ENCODE measurements around the gene SRCIN1. TPM values are rescaled to one million over a fixed set of nuclear protein-coding genes. Genes with fewer than 3 reads are reported as not detected.
A peak's percentile ranks its signal among the peaks of the same experiment; 100 is the strongest.

SRCIN1 gene, protein sequence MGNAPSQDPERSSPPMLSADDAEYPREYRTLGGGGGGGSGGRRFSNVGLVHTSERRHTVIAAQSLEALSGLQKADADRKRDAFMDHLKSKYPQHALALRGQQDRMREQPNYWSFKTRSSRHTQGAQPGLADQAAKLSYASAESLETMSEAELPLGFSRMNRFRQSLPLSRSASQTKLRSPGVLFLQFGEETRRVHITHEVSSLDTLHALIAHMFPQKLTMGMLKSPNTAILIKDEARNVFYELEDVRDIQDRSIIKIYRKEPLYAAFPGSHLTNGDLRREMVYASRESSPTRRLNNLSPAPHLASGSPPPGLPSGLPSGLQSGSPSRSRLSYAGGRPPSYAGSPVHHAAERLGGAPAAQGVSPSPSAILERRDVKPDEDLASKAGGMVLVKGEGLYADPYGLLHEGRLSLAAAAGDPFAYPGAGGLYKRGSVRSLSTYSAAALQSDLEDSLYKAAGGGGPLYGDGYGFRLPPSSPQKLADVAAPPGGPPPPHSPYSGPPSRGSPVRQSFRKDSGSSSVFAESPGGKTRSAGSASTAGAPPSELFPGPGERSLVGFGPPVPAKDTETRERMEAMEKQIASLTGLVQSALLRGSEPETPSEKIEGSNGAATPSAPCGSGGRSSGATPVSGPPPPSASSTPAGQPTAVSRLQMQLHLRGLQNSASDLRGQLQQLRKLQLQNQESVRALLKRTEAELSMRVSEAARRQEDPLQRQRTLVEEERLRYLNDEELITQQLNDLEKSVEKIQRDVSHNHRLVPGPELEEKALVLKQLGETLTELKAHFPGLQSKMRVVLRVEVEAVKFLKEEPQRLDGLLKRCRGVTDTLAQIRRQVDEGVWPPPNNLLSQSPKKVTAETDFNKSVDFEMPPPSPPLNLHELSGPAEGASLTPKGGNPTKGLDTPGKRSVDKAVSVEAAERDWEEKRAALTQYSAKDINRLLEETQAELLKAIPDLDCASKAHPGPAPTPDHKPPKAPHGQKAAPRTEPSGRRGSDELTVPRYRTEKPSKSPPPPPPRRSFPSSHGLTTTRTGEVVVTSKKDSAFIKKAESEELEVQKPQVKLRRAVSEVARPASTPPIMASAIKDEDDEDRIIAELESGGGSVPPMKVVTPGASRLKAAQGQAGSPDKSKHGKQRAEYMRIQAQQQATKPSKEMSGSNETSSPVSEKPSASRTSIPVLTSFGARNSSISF
- total RNA-seq = under 1 TPM in 3 of 4 donors, not detected in 1; 0.13 to 0.39 (median 0.30) TPM
- polyA plus RNA-seq = under 1 TPM; 0.04 to 0.18 (median 0.08) TPM
- long read RNA-seq, donor 1 = 0 reads
- long read RNA-seq, donor 2 = 0 reads

DNA sequence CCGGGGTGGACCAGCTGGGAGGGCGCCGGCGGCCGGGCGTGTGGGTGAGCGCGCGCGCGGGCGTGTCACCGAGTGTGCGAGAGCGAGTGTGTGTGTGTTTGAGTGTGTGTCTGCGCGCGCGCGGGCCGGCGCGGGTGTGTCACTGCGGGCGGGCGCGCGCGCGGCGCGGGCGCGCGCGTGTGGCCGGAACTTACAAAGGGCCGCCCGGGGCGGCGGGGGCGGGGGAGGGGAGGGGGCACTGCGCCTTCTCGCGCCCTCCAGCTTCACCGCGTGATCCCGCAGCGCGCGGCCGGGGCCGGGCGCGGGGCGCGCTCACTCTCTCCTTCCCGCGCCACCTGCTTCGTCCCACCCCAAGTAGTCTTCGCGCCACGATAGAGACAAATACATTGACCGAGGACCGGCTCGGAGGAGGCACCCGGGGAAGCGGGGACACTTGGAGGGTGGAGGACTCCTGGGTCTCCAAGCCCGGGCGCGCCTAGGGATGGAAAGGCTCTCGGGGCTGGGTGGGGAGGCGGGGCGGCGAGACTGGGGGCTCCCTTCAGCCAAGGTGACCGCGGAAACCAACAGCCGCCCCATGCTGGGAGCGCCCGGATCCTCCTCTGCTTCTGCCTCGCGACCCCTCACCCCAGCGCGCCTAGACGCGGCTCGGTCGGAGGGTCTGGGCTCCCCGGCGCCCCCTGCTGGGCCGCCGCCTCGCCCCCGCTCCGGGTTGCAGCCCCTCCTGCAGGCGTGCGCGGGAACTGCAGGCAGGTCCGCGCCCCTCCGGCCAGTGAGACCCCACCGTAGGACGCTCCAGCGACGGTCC, at the start of gene SRCIN1:
TSS of gene SRCIN1 (minus strand) at position 112 of the 805 bp plus-strand sequence. CDS start 247 bp downstream, outside the sequence.
- 0 to 1% (median 1%) methylated on average over 57 to 105 of the region's 105 CpGs for WGBS, 3 donors
- H3K9me3 ChIP-seq = no peaks in the 10 kb centered on the region
- H3K27ac ChIP-seq = no peak within 1 kb of the TSS
- intact Hi-C loops (cut with DNase I) = no loop called here
- peak within 1 kb of the TSS; percentile 64 for H3K4me3 ChIP-seq
- H3K4me1 ChIP-seq = peaks cover 9% of the 10 kb centered on the region
- ATAC-seq (peak; percentile 42 to 74 (median 66)), DNase-seq (peak; percentile 70 to 75)
- no peaks in the 10 kb centered on the region for H3K36me3 ChIP-seq (ENCODE audit: insufficient read depth in 1 of 2, low read depth in 1 of 2)
- peaks cover 0 to 68% (median 18%) of the 10 kb centered on the region in 3 donors for H3K27me3 ChIP-seq (ENCODE audit: insufficient read depth in 3 of 3, low read length in 2 of 3)
- TF ChIP-seq, protein P1, sequence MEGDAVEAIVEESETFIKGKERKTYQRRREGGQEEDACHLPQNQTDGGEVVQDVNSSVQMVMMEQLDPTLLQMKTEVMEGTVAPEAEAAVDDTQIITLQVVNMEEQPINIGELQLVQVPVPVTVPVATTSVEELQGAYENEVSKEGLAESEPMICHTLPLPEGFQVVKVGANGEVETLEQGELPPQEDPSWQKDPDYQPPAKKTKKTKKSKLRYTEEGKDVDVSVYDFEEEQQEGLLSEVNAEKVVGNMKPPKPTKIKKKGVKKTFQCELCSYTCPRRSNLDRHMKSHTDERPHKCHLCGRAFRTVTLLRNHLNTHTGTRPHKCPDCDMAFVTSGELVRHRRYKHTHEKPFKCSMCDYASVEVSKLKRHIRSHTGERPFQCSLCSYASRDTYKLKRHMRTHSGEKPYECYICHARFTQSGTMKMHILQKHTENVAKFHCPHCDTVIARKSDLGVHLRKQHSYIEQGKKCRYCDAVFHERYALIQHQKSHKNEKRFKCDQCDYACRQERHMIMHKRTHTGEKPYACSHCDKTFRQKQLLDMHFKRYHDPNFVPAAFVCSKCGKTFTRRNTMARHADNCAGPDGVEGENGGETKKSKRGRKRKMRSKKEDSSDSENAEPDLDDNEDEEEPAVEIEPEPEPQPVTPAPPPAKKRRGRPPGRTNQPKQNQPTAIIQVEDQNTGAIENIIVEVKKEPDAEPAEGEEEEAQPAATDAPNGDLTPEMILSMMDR (IDR thresholded peaks at IDR 0.05) = peak; percentile 58

- Histone ChIP-seq H3K9me3 (no peaks in the 10 kb centered on the region), H3K36me3 (ENCODE audit: insufficient read depth in 1 of 2, low read depth in 1 of 2) (no peaks in the 10 kb centered on the region), H3K27ac (no peak overlapping the region), H3K27me3 (ENCODE audit: insufficient read depth in 3 of 3, low read length in 2 of 3) (peaks cover 0 to 28% (median 7%) of the 10 kb centered on the region in 3 donors), H3K4me3 (no peak overlapping the region), H3K4me1 (no peaks in the 10 kb centered on the region)
- ATAC-seq (no peak), DNase-seq (no peak)
- TF ChIP-seq, protein P1 (IDR thresholded peaks at IDR 0.05) = no peak
- WGBS, 3 donors = 40 to 45% (median 41%) methylated on average over 21 of the region's 21 CpGs
- intact Hi-C loops (cut with DNase I) = no loop called here
Measured at GRCh38 chr17:38654411-38655398, 49.0 kb upstream of the SRCIN1 start.

GRCh38 chr17:38653679-38654078, 47.9 kb upstream of the SRCIN1 start:
- intact Hi-C loops (cut with DNase I) = no loop called here
- Histone ChIP-seq H3K36me3 (ENCODE audit: insufficient read depth in 1 of 2, low read depth in 1 of 2) (no peaks in the 10 kb centered on the region), H3K9me3 (no peaks in the 10 kb centered on the region), H3K4me1 (no peaks in the 10 kb centered on the region), H3K27ac (no peak overlapping the region), H3K27me3 (ENCODE audit: insufficient read depth in 3 of 3, low read length in 2 of 3) (peaks cover 0 to 28% (median 7%) of the 10 kb centered on the region in 3 donors), H3K4me3 (no peak overlapping the region)
- DNase-seq (no peak), ATAC-seq (no peak)
- 85 to 89% (median 86%) methylated on average over 5 of the region's 5 CpGs for WGBS, 3 donors
- TF ChIP-seq, protein P1 (IDR thresholded peaks at IDR 0.05) = no peak

All from psoas muscle (tissue), 8 donors.